H1 (cell line): ENCODE measurements around the gene CAPN8. TPM values are rescaled to one million over a fixed set of nuclear protein-coding genes. Genes with fewer than 3 reads are reported as not detected.

Experiments used
- CTCF ChIA-PET: fragments of 300-600 bp; sonication (Branson Sonifier 250); formaldehyde crosslinking; loops from one replicate; lab custom pipeline; 2021; ENCODE audit not compliant: partially characterized antibody; lab: Charles Lee
- POLR2A ChIA-PET: fragments of 300-600 bp; sonication (Branson Sonifier 250); formaldehyde crosslinking; loops from one replicate; lab custom pipeline; 2021; ENCODE audit warnings: inconsistent platforms; ENCODE audit not compliant: partially characterized antibody; lab: Charles Lee
- DNase-seq, 2 experiments: peaks; one replicate each; pipeline versions ENCODE4 v3.0.0 to v3.0.0-alpha.2; 2010 to 2022; ENCODE audit warnings: low spot score in 2 of 2, low read depth in 1 of 2, mixed read lengths in 1 of 2
- FAIRE-seq: peaks from 2 replicates; lab custom pipeline; 2011; peaks lifted over from hg19 to GRCh38; lab: Jason Lieb, UNC
- H2AFZ ChIP-seq: 2 replicates; pipeline ENCODE4 v1.8.1; 2012; ENCODE audit warnings: low read length, inconsistent platforms
- H2AK5ac ChIP-seq: 2 replicates; pipeline ENCODE4 v1.6.1; 2013; ENCODE audit warnings: low read depth, low read length
- H2BK120ac ChIP-seq: replicated peaks from 2 replicates; pipeline ENCODE3; 2013; ENCODE audit warnings: low read depth, low read length, inconsistent platforms
- H2BK12ac ChIP-seq: 2 replicates; pipeline ENCODE4 v1.6.1; 2013; ENCODE audit warnings: low read depth, low read length
- H2BK15ac ChIP-seq: 2 replicates; pipeline ENCODE4 v1.6.1; 2013; ENCODE audit warnings: low read length
- H2BK20ac ChIP-seq: 2 replicates; pipeline ENCODE4 v1.6.1; 2013; ENCODE audit warnings: low read length
- H2BK5ac ChIP-seq: 2 replicates; pipeline ENCODE4 v1.6.1; 2013; ENCODE audit warnings: low read depth, low read length
- H3K14ac ChIP-seq: 2 replicates; pipeline ENCODE4 v1.6.1; 2013; ENCODE audit warnings: inconsistent platforms; ENCODE audit not compliant: insufficient read length
- H3K18ac ChIP-seq: 2 replicates; pipeline ENCODE4 v1.6.1; 2013; ENCODE audit warnings: low read length; ENCODE audit errors: extremely low read depth
- H3K23ac ChIP-seq: 2 replicates; pipeline ENCODE4 v1.6.1; 2013; ENCODE audit warnings: inconsistent platforms; ENCODE audit not compliant: insufficient read length
- H3K23me2 ChIP-seq: 2 replicates; pipeline ENCODE4 v1.6.1; 2013; ENCODE audit warnings: low read depth, low read length
- H3K27ac ChIP-seq: 2 replicates; pipeline ENCODE4 v1.6.1; 2011; ENCODE audit warnings: low read depth, low read length, inconsistent platforms
- H3K27me3 ChIP-seq, 4 experiments: replicated peaks in 1 of 4; 1 replicate in 1 of 4; 2 replicates in 3 of 4; pipeline versions ENCODE4 v1.6.1 to v1.8.1; 2011 to 2013; ENCODE audit warnings: low read length in 3 of 4, mild to moderate bottlenecking in 3 of 4, inconsistent platforms in 2 of 4, mixed read lengths in 2 of 4, moderate library complexity in 1 of 4; ENCODE audit not compliant: control insufficient read depth in 3 of 4, insufficient read depth in 3 of 4; ENCODE audit errors: extremely low read depth in 1 of 4
- H3K36me3 ChIP-seq, 4 experiments: 2 replicates each; pipeline versions ENCODE4 v1.6.1 to v1.8.1; 2011 to 2013; ENCODE audit warnings: mild to moderate bottlenecking in 4 of 4, low read length in 3 of 4, moderate library complexity in 2 of 4, control low read depth in 1 of 4, inconsistent platforms in 1 of 4; ENCODE audit not compliant: insufficient read depth in 4 of 4, control insufficient read depth in 2 of 4
- H3K4ac ChIP-seq: replicated peaks from 2 replicates; pipeline ENCODE3; 2013; ENCODE audit warnings: low read length, low read depth, mixed read lengths, inconsistent platforms; ENCODE audit not compliant: insufficient read length
- H3K4me1 ChIP-seq, 4 experiments: replicated peaks in 1 of 4; 1 replicate in 1 of 4; 2 replicates in 3 of 4; pipeline versions ENCODE4 v1.6.1 to v1.8.1; 2011 to 2013; ENCODE audit warnings: low read length in 3 of 4, inconsistent platforms in 2 of 4, mixed read lengths in 1 of 4; ENCODE audit not compliant: insufficient read depth in 4 of 4, control insufficient read depth in 3 of 4
- H3K4me2 ChIP-seq, 2 experiments: 2 replicates each; pipeline versions ENCODE4 v1.6.1 to v1.8.1; 2011 to 2013; ENCODE audit warnings: low read depth in 2 of 2, low read length in 2 of 2, control low read depth in 1 of 2, inconsistent platforms in 1 of 2, mild to moderate bottlenecking in 1 of 2; ENCODE audit not compliant: insufficient read depth in 1 of 2
- H3K4me3 ChIP-seq, 4 experiments: fragments of 200-600, 300-600 bp in 1 of 4; sonication (generic), shearing (Covaris generic), sonication (Bioruptor Twin) in 1 of 4; 2 replicates each; pipeline versions ENCODE4 v1.5.1 to v1.8.1; 2011 to 2016; ENCODE audit warnings: low read length in 4 of 4, low read depth in 3 of 4, control low read depth in 2 of 4, inconsistent platforms in 2 of 4, mild to moderate bottlenecking in 2 of 4, mixed read lengths in 1 of 4, moderate library complexity in 1 of 4; ENCODE audit not compliant: insufficient read depth in 2 of 4; ENCODE audit errors: extremely low read depth in 1 of 4
- H3K56ac ChIP-seq: replicated peaks from 2 replicates; pipeline ENCODE3; 2013; ENCODE audit warnings: low read depth, mild to moderate bottlenecking, mixed read lengths, low read length, inconsistent platforms; ENCODE audit not compliant: insufficient read length
- H3K79me1 ChIP-seq: 2 replicates; pipeline ENCODE4 v1.6.1; 2013; ENCODE audit warnings: low read depth, low read length, control low read depth
- H3K79me2 ChIP-seq, 2 experiments: 2 replicates each; pipeline versions ENCODE4 v1.6.1 to v1.8.1; 2012 to 2013; ENCODE audit warnings: low read length in 2 of 2, mild to moderate bottlenecking in 2 of 2, inconsistent platforms in 1 of 2; ENCODE audit not compliant: insufficient read depth in 2 of 2, control insufficient read depth in 1 of 2
- H3K9ac ChIP-seq, 4 experiments: replicated peaks in 1 of 4; 1 replicate in 1 of 4; 2 replicates in 3 of 4; pipeline versions ENCODE4 v1.6.1 to v1.8.1; 2011 to 2013; ENCODE audit warnings: low read depth in 3 of 4, low read length in 3 of 4, control low read depth in 2 of 4, mild to moderate bottlenecking in 2 of 4, moderate library complexity in 2 of 4, inconsistent platforms in 1 of 4; ENCODE audit errors: extremely low read depth in 1 of 4
- H3K9me3 ChIP-seq, 2 experiments: 2 replicates each; pipeline versions ENCODE4 v1.6.1 to v1.8.1; 2012 to 2013; ENCODE audit warnings: mild to moderate bottlenecking in 2 of 2, moderate library complexity in 2 of 2, control low read depth in 1 of 2, inconsistent platforms in 1 of 2, low read depth in 1 of 2, low read length in 1 of 2, mixed read lengths in 1 of 2; ENCODE audit not compliant: insufficient read depth in 2 of 2
- H4K20me1 ChIP-seq, 2 experiments: replicated peaks in 1 of 2; 2 replicates each; pipeline versions ENCODE3 to v1.8.1; 2011 to 2013; ENCODE audit warnings: inconsistent platforms in 2 of 2, low read length in 2 of 2, mild to moderate bottlenecking in 1 of 2; ENCODE audit not compliant: insufficient read depth in 2 of 2, control insufficient read depth in 1 of 2
- H4K5ac ChIP-seq: 2 replicates; pipeline ENCODE4 v1.6.1; 2013; ENCODE audit warnings: low read length, low read depth, mixed read lengths, inconsistent platforms; ENCODE audit not compliant: insufficient read length
- H4K8ac ChIP-seq: 2 replicates; pipeline ENCODE4 v1.8.0; 2013; ENCODE audit warnings: mild to moderate bottlenecking, moderate library complexity, low read length, inconsistent platforms; ENCODE audit not compliant: insufficient read depth; ENCODE audit errors: extremely low read depth
- H4K91ac ChIP-seq: replicated peaks from 2 replicates; pipeline ENCODE3; 2013; ENCODE audit warnings: low read length, mixed read lengths, inconsistent platforms; ENCODE audit not compliant: insufficient read length
- KDM5A ChIP-seq: fragments of 200-600 bp; IDR thresholded peaks from 2 replicates; pipeline ENCODE4 v1.7.1; 2012; ENCODE audit warnings: mild to moderate bottlenecking, low read length, inconsistent platforms, mixed read lengths
- RNF2 ChIP-seq: fragments of 200-900, 300-1000 bp; sonication (generic); IDR thresholded peaks from 2 replicates; pipeline ENCODE4 v1.7.1; 2016; ENCODE audit warnings: borderline replicate concordance, low read depth, mild to moderate bottlenecking, antibody characterized with exemption, low read length; ENCODE audit not compliant: poor library complexity, severe bottlenecking; ENCODE audit errors: missing control alignments
- TEAD4 ChIP-seq: IDR thresholded peaks from 2 replicates; pipeline ENCODE4 v1.6.1; 2012; ENCODE audit warnings: low read depth, low read length, inconsistent platforms, mixed read lengths
- WGBS, 2 experiments: shearing (Covaris generic) in 1 of 2; methylation state at CpG; one replicate each; pipeline versions ENCODE4 v1.1.6 to v1.1.7; 2013 to 2015; ENCODE audit warnings: low lambda C conversion rate in 2 of 2, mixed read lengths in 2 of 2, inconsistent platforms in 1 of 2, low coverage in 1 of 2, missing lambda C conversion rate in 1 of 2; ENCODE audit not compliant: insufficient replicate concordance in 2 of 2, insufficient coverage in 1 of 2, insufficient read length in 1 of 2; ENCODE audit errors: extremely low coverage in 1 of 2, missing lambda C conversion rate in 1 of 2; 5-methylcytosine and 5-hydroxymethylcytosine counted together
- polyA plus RNA-seq, 7 experiments: library from polyadenylated mRNA; depleted of rRNA in 3 of 7; stranded (reverse) in 5 of 7; unstranded in 2 of 7; fragments of >200 nt in 5 of 7; fragments of 200-250 nt in 2 of 7; gene quantifications; 1 replicate in 5 of 7; 2 replicates in 1 of 7; 4 replicates in 1 of 7; pipeline versions ENCODE4 v1.2.1 to v1.2.3, GENCODE V29; 2011 to 2013; ENCODE audit warnings: missing spikeins in 2 of 7, mixed read lengths in 2 of 7
- total RNA-seq: library from RNA; stranded (reverse); fragmentation: NEBNext Ultra II Directional; extraction: Animal tissue kit (Norgen Biotek cat#: 25700); gene quantifications from 2 replicates; pipeline ENCODE4 v1.2.1, GENCODE V29; 2021

CAPN8 gene
- total and polyA plus RNA-seq, 2 of the 8 experiments (the other 6 are each of a cell fraction or from before 2014, with no cell fraction given), result 0.20 to 0.26 TPM

GRCh38 chr1:223635236-223635635, 30.3 kb downstream of the CAPN8 start:
- Histone ChIP-seq H4K20me1 (no peaks in the 10 kb centered on the region), H3K14ac (no peak overlapping the region), H3K4me1 (0 out of 7 replicates have a peak, but pooled peaks cover 0 to 4% (median 0%) of the 10 kb centered on the region in 4 experiments), H3K23me2 (0 out of 2 replicates have a peak, but pooled peaks cover 2% of the 10 kb centered on the region), H2BK12ac (no peak overlapping the region), H3K4ac (no peak overlapping the region), H2BK120ac (no peak overlapping the region), H3K79me2 (no peaks in the 10 kb centered on the region), H3K9ac (no peak overlapping the region), H3K4me3 (no peak overlapping the region), H3K4me2 (no peak overlapping the region), H3K36me3 (no peaks in the 10 kb centered on the region), H3K23ac (no peak overlapping the region), H3K27ac (no peak overlapping the region), H3K18ac (no peak overlapping the region), H2AFZ (no peak overlapping the region), H4K5ac (no peak overlapping the region), H2AK5ac (no peak overlapping the region), H3K79me1 (no peaks in the 10 kb centered on the region), H4K91ac (no peak overlapping the region), H3K9me3 (peaks cover 2 to 6% of the 10 kb centered on the region in 2 experiments; a peak in 2 of 4 replicates), H3K56ac (no peak overlapping the region), H3K27me3 (0 out of 7 replicates have a peak, but pooled peaks cover 0 to 2% (median 0%) of the 10 kb centered on the region in 4 experiments), H4K8ac (no peak overlapping the region), H2BK15ac (no peak overlapping the region), H2BK5ac (no peak overlapping the region), H2BK20ac (no peak overlapping the region)
- ChIA-PET POLR2A (no interaction called here), CTCF (interaction anchor here (1.0 to 2.6 kb wide), 4 partner anchors 17 to 79 kb away, joined by 4 to 9 read pairs (median 5); no protein-coding TSS in a partner anchor)
- TF ChIP-seq KDM5A (no peak), RNF2 (no peak), TEAD4 (no peak)
- WGBS, 2 experiments, result 85% methylated on average over 4 of the region's 4 CpGs; no CpG with 5 or more reads in 1 of the 2 experiments
- FAIRE-seq (no peak), DNase-seq (no peak)
